Measurements from ENCODE around the gene SLC29A1.
"Not testable (repeated sequence)": the region's sequence is repeated elsewhere in the genome, so short reads cannot be mapped to it uniquely, and the experiment has no call there.

The SLC29A1 gene

DNA sequence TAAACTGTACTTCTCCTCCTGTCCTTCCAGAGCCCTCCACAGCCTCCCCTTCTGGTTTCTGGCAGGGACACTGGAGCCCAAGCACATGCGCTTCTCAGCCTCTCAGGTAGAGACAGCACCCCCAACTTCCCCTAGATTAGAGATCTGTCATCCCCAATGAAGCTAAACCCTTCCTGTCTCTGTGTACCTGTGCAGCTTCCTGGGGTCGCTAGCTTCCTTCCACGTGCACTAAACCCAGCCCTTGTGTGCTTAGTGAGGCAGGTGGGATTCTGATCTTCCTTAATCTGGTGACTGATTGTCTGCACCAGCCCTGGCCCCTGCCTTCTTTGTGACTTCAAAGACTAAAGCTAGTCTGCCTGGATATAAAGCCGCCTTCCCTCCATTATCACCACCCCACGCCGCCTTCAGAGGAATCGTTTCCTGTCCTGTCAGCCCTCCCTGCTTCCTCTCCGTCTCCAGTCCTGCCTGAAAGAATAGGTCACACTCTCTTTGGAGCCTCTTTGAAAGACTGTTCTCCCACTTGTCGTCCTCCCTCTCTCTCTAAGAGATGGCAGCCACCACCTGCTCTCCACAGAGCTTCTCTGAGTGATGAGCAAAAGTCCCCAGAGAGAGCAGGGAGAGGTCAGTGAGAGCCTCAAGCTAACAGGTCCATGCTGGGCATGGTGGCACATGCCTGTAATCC is 37.3 kb upstream of the SLC29A1 start:
- DNase-seq (ENCODE audit: low read depth in 1 of 2, low spot score in 1 of 2): no peak
- no peak for TF ChIP-seq JUND (IDR thresholded peaks at IDR 0.05; ENCODE audit: low read depth)
- in situ Hi-C loops (cut with HindIII; ENCODE audit: low pct_unique_long_range_greater_than_20kb, low sequenced_read_pairs): no loop called here

DNA sequence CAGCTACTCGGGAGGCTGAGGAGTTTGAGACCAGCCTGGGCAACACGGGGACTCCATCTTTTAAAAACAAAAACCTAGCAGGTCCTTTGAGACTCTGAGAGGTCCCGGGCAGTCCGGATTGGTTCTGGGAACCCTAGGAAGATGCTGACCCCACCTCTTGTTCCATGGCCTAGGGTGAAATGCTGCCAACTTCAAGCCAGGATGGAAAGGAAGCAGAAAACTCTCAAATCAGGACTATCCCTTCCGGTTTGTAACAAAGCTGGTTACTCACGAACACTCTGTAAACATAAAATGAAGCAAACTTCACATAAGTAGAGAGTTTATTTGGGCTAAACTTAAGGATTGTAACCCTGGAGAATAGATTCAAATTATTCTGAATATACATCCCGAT is 36.8 kb upstream of the SLC29A1 start:
- in situ Hi-C loops (cut with HindIII; ENCODE audit: low pct_unique_long_range_greater_than_20kb, low sequenced_read_pairs): no loop called here
- no peak for DNase-seq (ENCODE audit: low read depth in 1 of 2, low spot score in 1 of 2)
- TF ChIP-seq JUND (IDR thresholded peaks at IDR 0.05; ENCODE audit: low read depth): no peak

DNA sequence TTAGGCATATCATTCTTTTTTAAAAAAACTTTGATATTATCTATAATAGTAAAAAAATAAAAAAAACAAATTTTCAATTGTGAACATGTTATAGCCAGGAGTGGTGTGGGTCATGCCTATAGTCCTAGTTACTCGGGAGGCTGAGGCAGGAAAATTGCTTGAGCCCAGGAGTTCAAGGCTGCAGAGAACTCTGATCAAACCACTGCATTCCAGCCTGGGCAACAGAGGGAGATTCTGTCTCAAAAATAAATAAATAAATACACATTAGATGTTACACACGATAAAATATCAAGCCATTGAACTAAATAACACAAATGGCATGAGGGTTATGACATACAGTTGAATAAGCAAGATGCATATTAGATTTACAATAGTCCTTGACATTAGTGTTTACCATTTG is 34.6 kb upstream of the SLC29A1 start:
- in situ Hi-C loops (cut with HindIII; ENCODE audit: low pct_unique_long_range_greater_than_20kb, low sequenced_read_pairs): no loop called here

DNA sequence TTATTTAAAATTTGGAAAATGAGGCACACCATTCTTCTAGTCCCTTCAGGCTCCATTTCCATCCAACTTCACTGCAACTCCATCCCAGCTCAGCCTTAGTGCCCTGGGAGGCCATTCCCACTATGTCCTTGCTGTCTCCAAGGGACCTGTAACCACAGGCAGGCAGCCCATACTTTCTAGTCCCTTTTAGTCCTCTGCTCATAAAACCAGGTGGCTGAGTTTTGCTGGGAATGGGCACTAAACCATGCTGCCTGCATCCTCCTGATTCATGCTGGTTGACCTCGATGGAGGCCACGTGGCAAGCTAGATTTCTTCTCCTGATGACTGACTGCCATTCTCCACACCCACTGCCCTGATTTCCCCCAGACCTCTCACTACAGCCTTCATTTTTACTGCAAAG is 34.1 kb upstream of the SLC29A1 start:
- in situ Hi-C loops (cut with HindIII; ENCODE audit: low pct_unique_long_range_greater_than_20kb, low sequenced_read_pairs): no loop called here
- DNase-seq (ENCODE audit: low read depth in 1 of 2, low spot score in 1 of 2): no peak
- TF ChIP-seq JUND (IDR thresholded peaks at IDR 0.05; ENCODE audit: low read depth): no peak

More for the DNA sequence above, 34.6 kb upstream of the SLC29A1 start:
- TF ChIP-seq JUND (IDR thresholded peaks at IDR 0.05; ENCODE audit: low read depth): no peak
- no peak for DNase-seq (ENCODE audit: low read depth in 1 of 2, low spot score in 1 of 2)

DNA sequence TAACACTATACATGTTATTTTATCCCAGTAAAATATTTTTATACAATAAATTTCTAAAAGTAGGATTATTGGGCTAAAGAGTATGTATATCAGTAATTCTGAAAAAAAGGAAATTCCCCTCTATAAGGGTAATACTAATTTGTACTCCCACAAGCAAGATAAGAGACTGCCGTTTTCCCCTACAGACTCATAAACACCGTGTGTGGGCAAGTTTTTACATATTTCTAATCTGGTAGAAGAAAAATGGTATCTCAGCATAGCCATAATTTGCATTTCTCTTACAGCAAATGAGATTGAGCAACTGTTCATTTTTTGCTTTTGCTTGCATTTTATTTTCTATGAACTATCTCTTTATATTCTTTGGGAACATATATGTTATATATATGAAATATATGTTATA is 32.7 kb upstream of the SLC29A1 start:
- TF ChIP-seq JUND (IDR thresholded peaks at IDR 0.05; ENCODE audit: low read depth): no peak
- DNase-seq (ENCODE audit: low read depth in 1 of 2, low spot score in 1 of 2): no peak
- in situ Hi-C loops (cut with HindIII; ENCODE audit: low pct_unique_long_range_greater_than_20kb, low sequenced_read_pairs): no loop called here

DNA sequence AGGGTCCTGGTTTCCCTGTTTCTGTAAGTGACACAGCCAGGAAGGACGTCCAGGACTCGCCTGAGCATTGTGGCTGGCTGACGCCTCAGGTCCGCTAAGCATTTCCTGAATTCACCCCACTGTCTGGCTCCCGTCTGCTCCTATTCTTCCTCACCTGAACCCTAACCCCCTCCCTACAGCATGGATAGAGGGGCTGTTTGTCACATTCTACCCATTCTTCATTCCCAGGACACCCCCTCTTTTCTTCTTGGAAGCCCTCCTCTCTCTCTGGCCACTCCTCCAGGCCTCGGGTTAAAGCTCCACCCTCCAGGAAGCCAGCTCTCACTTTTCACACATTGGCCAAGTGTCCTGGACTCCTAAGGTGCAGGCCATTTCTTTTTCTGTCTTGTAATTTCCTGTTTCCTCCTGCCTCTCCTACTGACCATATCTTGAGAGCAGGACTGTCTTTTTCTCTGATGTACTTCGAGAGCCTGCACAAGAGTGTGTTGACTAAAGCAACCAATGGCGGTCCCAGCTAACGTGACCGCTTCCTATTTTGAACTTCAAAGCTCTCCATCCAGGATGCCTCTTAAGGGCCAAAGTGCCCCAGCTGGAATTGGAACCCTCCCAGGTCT is 30.9 kb upstream of the SLC29A1 start:
- TF ChIP-seq JUND (IDR thresholded peaks at IDR 0.05; ENCODE audit: low read depth): no peak
- no peak for DNase-seq (ENCODE audit: low read depth in 1 of 2, low spot score in 1 of 2)
- in situ Hi-C loops (cut with HindIII; ENCODE audit: low pct_unique_long_range_greater_than_20kb, low sequenced_read_pairs): no loop called here

DNA sequence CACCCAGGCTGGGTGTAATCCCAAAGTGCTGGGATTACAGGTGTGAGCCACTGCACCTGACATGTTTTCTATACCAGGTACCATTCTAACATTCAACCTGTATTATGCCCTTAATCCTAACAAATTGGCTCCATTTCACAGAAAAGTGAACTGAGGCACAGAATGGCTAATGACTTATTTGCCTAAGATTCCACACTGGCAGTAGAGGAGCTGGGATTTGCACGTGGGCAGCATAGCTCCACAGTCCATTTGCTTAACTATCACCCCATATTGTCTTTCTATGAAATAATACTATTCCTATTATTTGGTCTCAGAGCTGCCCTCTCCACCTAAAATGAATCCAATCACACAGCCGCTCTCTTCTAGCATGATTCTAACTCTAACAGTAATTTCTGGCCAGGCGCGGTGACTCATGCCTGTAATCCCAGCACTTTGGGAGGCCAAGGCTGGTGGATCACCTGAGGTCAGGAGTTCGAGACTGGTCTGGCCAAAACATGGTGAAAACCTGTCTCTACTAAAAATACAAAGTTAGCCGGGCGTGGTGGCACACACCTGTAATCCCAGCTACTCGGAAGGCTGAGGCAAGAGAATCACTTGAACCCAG is 30.0 kb upstream of the SLC29A1 start:
- in situ Hi-C loops (cut with HindIII; ENCODE audit: low pct_unique_long_range_greater_than_20kb, low sequenced_read_pairs): no loop called here
- no peak for DNase-seq (ENCODE audit: low read depth in 1 of 2, low spot score in 1 of 2)
- no peak for TF ChIP-seq JUND (IDR thresholded peaks at IDR 0.05; ENCODE audit: low read depth)

DNA sequence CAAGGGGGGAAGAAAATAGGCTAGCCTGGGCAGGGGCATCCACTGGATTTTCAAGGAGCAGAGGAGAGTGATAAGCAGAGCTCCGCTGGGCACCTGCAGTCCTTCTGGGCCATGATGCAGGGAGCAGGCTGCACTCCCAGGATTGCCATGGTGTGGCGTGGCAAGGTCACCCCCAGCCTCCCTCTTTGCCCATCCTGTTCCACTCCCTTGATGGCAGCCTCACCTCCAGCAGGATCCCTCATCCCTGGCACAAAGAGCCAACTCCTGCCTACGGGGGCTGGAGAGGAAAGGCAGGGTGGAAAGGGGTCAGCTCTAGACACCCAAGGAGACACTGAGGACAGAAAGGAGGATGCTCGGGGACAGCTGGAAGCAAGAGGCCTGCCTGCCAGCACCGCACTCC is 29.1 kb upstream of the SLC29A1 start:
- in situ Hi-C loops (cut with HindIII; ENCODE audit: low pct_unique_long_range_greater_than_20kb, low sequenced_read_pairs): no loop called here
- no peak for TF ChIP-seq JUND (IDR thresholded peaks at IDR 0.05; ENCODE audit: low read depth)
- DNase-seq (ENCODE audit: low read depth in 1 of 2, low spot score in 1 of 2): no peak

DNA sequence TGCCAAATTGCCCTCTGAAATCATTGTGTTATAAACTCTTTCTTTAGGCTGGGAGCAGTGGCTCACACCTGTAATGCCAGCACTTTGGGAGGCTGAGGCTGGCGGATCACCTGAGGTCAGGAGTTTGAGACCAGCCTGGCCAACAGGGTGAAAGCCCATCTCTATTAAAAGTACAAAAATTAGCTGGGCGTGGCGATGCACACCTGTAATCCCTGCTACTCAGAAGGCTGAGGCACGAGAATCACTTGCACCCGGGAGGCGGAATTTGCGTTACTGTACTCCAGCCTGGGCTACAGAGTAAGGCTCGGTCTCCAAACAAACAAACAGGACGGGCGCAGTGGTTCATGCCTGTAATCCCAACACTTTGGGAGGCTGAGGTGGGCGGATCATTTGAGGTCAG is 27.0 kb upstream of the SLC29A1 start:
- in situ Hi-C loops (cut with HindIII; ENCODE audit: low pct_unique_long_range_greater_than_20kb, low sequenced_read_pairs); DNase-seq (ENCODE audit: low read depth in 1 of 2, low spot score in 1 of 2): not testable (repeated sequence)

DNA sequence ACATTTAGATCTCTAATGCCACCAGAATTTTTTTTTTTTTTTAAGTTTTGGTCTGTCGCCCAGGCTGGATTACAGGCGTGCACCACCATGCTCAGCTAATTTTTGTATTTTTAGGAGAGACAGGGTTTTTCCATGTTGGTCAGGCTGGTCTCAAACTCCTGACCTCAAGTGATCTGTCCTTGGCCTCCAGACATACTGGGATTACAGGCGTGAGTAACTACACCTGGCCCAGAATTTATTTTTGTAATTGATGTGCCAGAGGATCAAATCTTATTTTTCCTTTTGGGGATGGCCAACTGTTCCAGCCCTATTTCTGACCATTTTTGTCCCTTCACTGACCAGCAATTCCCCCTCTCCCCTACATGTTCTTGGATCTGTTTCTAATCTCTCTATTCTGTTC is 24.7 kb upstream of the SLC29A1 start:
- no peak for DNase-seq (ENCODE audit: low read depth in 1 of 2, low spot score in 1 of 2)
- in situ Hi-C loops (cut with HindIII; ENCODE audit: low pct_unique_long_range_greater_than_20kb, low sequenced_read_pairs): no loop called here
- TF ChIP-seq JUND (IDR thresholded peaks at IDR 0.05; ENCODE audit: low read depth): no peak

DNA sequence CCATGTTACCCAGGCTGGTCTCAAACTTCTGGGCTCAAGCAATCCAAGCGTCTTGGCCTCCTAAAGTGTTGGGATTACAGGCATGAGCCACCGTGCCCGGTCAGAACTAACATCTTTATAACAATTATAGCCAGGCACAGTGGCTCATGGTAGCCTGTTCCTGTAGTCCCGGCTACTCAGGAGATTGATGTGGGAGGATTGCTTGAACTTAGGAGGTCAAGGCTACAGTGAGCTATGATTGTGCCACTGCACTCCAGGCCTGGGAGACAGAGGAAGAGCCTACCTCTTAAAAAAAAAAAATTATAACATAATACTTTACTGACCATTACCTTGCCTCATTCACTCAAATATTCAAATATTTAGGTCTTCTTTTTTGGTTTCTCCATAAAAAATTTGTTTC is 23.5 kb upstream of the SLC29A1 start:
- no peak for TF ChIP-seq JUND (IDR thresholded peaks at IDR 0.05; ENCODE audit: low read depth)
- in situ Hi-C loops (cut with HindIII; ENCODE audit: low pct_unique_long_range_greater_than_20kb, low sequenced_read_pairs): no loop called here
- no peak for DNase-seq (ENCODE audit: low read depth in 1 of 2, low spot score in 1 of 2)

DNA sequence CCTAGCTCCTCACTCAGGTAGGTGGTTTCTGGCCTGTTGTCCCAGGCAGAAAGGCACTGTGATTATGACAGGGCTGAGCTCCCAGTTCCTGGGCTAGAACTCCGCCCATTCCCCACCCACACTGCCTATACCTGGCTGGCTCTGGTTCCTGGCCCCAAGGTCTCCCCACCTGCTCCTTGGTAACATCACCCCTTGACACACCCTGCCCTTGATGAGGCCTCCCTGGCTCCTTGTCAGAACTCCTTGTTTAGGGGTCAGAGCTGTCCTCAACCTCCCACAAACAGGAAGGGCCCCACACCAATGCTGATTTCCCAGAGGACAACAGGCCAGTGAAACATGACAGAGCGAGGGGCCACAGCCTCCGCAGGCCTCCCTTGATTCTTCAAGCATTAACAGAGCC is 22.2 kb upstream of the SLC29A1 start:
- TF ChIP-seq JUND (IDR thresholded peaks at IDR 0.05; ENCODE audit: low read depth): no peak
- DNase-seq (ENCODE audit: low read depth in 1 of 2, low spot score in 1 of 2): no peak
- in situ Hi-C loops (cut with HindIII; ENCODE audit: low pct_unique_long_range_greater_than_20kb, low sequenced_read_pairs): no loop called here

DNA sequence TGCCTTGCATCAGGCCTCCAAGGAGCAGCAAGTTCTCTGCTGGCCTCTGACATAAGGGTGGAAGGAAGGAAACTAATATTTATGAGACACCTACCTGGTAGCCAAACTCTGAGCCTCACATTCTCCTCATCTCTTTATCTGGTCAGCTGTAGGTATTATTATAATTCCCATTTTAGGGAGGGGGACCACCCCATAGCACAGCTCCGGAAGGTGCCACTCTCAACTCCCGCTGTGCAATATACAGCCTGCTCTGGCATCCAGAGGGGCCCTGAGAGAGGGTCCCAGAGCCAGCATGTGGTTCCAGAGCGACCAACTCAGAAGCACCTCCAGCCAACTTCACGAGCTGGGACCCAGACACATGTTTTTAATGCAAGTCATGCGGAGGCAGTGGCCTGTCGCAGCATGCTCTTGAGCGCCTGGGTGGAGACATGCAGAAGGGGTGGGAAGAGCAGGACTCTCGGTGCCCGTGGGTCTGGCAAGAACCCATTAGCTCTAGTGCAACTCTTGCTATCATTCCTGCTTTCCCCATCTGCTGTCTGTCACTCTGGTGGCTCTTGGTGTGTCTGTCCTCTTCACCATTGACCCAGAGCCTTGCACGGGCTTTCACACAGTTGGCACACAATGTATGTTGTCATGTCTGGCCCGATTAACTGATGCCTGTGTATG is 21.6 kb upstream of the SLC29A1 start:
- no peak for DNase-seq (ENCODE audit: low read depth in 1 of 2, low spot score in 1 of 2)
- TF ChIP-seq JUND (IDR thresholded peaks at IDR 0.05; ENCODE audit: low read depth): no peak
- in situ Hi-C loops (cut with HindIII; ENCODE audit: low pct_unique_long_range_greater_than_20kb, low sequenced_read_pairs): no loop called here

Data from T47D (cell line).